Nephron (organoid): ENCODE measurements around the gene ZNF784.

ENCODE experiments used
- H3K27ac Mint-ChIP-seq, 3 experiments: 2 replicates each; pipeline ENCODE4 v1.8.0; 2020; ENCODE audit warnings: mixed read lengths in 3 of 3, mild to moderate bottlenecking in 2 of 3, moderate library complexity in 1 of 3
- H3K27me3 Mint-ChIP-seq: 2 replicates; pipeline ENCODE4 v1.8.0; 2021; ENCODE audit warnings: low read depth, mild to moderate bottlenecking, moderate library complexity, mixed read lengths
- H3K36me3 Mint-ChIP-seq: 2 replicates; pipeline ENCODE4 v1.8.0; 2020; ENCODE audit warnings: low read depth, mixed read lengths
- H3K4me1 Mint-ChIP-seq: 2 replicates; pipeline ENCODE4 v1.8.0; 2020; ENCODE audit warnings: mixed read lengths
- H3K4me3 Mint-ChIP-seq, 3 experiments: 2 replicates each; pipeline ENCODE4 v1.8.0; 2020; ENCODE audit warnings: mild to moderate bottlenecking in 3 of 3, mixed read lengths in 3 of 3, moderate library complexity in 2 of 3
- H3K9me3 Mint-ChIP-seq: 2 replicates; pipeline ENCODE4 v1.8.0; 2020; ENCODE audit warnings: mixed read lengths
- TF ChIP-seq, protein P1 (sequence below), 3 experiments: fragments of 200-600 bp; sonication (generic); IDR thresholded peaks; one replicate each; pipeline ENCODE4 v1.5.0; 2021; ENCODE audit warnings: antibody characterized with exemption in 3 of 3; ENCODE audit not compliant: unreplicated experiment in 3 of 3

The ZNF784 gene

DNA sequence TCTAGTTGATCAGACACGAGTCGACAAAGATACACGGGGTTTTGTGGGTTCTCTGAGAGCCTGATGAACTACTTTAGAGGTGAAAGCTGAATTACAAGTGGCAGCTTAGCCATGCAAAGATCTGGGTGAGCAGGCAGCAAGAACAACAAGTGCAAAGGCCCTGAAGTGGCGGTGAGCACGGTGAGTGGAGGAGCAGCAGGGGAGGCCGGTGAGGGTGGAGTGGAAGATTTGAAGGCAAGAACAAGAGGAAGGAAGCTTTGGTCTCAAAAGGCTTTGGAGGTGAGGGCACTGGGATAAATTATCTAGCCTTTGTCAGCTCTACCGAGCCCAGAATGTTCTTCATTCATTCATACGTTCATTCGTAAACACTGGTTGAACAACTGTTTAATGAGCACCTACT is 17.5 kb downstream of the ZNF784 start:
- peak overlapping the region; percentile 97 to 99 (median 99) for H3K4me3 Mint-ChIP-seq
- no peaks in the 10 kb centered on the region for H3K27me3 Mint-ChIP-seq
- TF ChIP-seq, protein P1, sequence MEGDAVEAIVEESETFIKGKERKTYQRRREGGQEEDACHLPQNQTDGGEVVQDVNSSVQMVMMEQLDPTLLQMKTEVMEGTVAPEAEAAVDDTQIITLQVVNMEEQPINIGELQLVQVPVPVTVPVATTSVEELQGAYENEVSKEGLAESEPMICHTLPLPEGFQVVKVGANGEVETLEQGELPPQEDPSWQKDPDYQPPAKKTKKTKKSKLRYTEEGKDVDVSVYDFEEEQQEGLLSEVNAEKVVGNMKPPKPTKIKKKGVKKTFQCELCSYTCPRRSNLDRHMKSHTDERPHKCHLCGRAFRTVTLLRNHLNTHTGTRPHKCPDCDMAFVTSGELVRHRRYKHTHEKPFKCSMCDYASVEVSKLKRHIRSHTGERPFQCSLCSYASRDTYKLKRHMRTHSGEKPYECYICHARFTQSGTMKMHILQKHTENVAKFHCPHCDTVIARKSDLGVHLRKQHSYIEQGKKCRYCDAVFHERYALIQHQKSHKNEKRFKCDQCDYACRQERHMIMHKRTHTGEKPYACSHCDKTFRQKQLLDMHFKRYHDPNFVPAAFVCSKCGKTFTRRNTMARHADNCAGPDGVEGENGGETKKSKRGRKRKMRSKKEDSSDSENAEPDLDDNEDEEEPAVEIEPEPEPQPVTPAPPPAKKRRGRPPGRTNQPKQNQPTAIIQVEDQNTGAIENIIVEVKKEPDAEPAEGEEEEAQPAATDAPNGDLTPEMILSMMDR (IDR thresholded peaks at IDR 0.05; ENCODE audit: unreplicated experiment in 3 of 3), result no peak
- peaks cover 39% of the 10 kb centered on the region for H3K36me3 Mint-ChIP-seq
- peaks cover 21% of the 10 kb centered on the region for H3K4me1 Mint-ChIP-seq
- peak overlapping the region; percentile 96 to 99 (median 99) for H3K27ac Mint-ChIP-seq
- no peaks in the 10 kb centered on the region for H3K9me3 Mint-ChIP-seq

DNA sequence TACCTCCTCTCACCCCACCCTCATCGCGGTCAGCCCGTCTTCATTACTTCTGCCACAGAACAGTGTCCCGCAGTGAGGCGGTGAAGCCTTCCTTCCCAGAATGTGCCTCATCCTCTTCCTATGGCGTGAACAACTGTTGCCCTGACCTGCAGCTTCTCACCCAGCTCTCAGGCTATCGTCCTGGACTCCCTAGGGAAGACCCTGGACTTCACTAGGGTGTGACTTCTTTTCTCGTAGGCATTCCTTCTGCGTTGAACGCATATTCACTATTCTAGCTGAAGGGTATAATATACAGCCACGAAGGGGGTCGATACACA is 17.9 kb downstream of the ZNF784 start:
- Mint-ChIP-seq H3K4me1 (peaks cover 21% of the 10 kb centered on the region), H3K27me3 (no peaks in the 10 kb centered on the region), H3K36me3 (peaks cover 36% of the 10 kb centered on the region), H3K9me3 (no peaks in the 10 kb centered on the region), H3K27ac (peak overlapping the region; percentile 96 to 99 (median 99)), H3K4me3 (peak overlapping the region; percentile 97 to 99 (median 99))
- TF ChIP-seq, protein P1 (IDR thresholded peaks at IDR 0.05; ENCODE audit: unreplicated experiment in 3 of 3), result peak; percentile 7 to 20 (median 17)

- H3K27ac Mint-ChIP-seq, result peak within 1 kb of the TSS; percentile 96 to 99 (median 99)
- no peaks in the 10 kb centered on the region for H3K27me3 Mint-ChIP-seq
- H3K4me1 Mint-ChIP-seq, result peaks cover 21% of the 10 kb centered on the region
- H3K9me3 Mint-ChIP-seq, result no peaks in the 10 kb centered on the region
- TF ChIP-seq, protein P1 (IDR thresholded peaks at IDR 0.05; ENCODE audit: unreplicated experiment in 3 of 3), result peak; percentile 73 to 79 (median 77)
- peaks cover 33% of the 10 kb centered on the region for H3K36me3 Mint-ChIP-seq
- peak within 1 kb of the TSS; percentile 97 to 99 (median 99) for H3K4me3 Mint-ChIP-seq
Observed at GRCh38 chr19:55605637-55606470, 18.5 kb downstream of the ZNF784 start, which contains the start of gene ZNF865. TSS of gene ZNF865 (plus strand) at chr19:55605647. CDS start at chr19:55613619, 7,972 bp downstream.

DNA sequence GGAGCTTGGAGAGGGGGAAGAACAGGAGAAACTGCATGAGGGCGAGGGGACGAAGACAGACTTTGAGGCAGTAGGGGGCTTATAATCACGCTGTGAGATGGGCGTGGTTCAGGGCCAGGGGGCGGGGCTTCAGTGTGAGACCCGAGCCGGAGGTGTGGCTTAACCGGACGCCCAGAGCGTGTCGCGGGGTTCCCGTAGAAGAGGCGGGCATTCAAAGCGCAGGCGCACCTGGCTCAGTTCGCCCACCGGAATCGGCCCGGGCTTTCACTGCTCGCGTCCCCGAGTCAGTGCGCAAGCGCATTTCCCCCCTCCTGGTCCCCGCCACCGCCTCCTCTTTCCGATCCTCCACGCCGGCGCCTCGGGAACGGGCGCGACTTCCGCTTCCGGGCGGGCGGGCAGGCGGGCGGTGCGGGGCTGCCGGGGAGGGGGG is 19.1 kb downstream of the ZNF784 start:
- Mint-ChIP-seq H3K4me1 (peaks cover 21% of the 10 kb centered on the region), H3K27me3 (no peaks in the 10 kb centered on the region)
- TF ChIP-seq, protein P1 (IDR thresholded peaks at IDR 0.05; ENCODE audit: unreplicated experiment in 3 of 3), result no peak

DNA sequence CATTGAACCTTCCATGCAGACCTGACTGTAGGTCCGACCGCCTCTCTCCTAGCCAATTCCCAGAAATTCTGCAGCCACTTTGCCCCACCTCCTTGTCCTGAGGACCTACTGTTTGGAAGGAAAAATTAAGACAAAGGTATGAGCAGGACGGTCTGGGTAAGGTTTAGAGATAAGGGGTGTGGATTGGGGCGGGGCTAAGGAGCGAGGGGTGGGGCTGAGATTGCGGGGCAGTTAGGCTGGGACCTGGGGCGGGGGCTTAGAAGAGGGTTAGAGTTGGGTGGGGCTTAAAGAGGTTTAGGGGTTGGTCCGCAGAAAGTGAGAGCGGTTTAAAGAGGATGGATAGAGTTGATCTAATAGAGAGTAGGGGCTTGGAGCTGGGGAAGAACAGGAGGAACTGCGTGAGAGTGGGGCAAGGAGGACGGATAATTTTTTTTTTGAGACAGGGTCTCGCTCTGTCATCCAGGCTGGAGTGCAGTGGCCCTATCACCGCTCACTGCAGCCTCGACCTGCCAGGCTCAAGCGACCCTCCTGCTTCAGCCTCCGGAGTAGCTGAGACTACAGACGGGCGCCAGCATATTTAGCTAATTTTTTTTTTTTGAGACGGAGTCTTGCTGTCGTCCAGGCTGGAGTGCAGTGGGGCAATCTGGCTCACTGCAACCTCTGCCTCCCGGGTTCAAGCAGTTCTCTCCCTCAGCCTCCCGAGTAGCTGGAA is 20.6 kb downstream of the ZNF784 start:
- TF ChIP-seq, protein P1 (IDR thresholded peaks at IDR 0.05; ENCODE audit: unreplicated experiment in 3 of 3), result no peak
- Mint-ChIP-seq H3K4me3 (peak overlapping the region; percentile 72 to 89 (median 75)), H3K36me3 (peaks cover 18% of the 10 kb centered on the region), H3K4me1 (peaks cover 24% of the 10 kb centered on the region), H3K27ac (peak overlapping the region; percentile 85 to 99 (median 96)), H3K27me3 (no peaks in the 10 kb centered on the region), H3K9me3 (no peaks in the 10 kb centered on the region)

More for the DNA sequence above, 19.1 kb downstream of the ZNF784 start:
- H3K27ac Mint-ChIP-seq, result peak overlapping the region; percentile 96 to 99 (median 98)
- H3K36me3 Mint-ChIP-seq, result peaks cover 28% of the 10 kb centered on the region
- no peaks in the 10 kb centered on the region for H3K9me3 Mint-ChIP-seq
- peak overlapping the region; percentile 86 to 89 (median 87) for H3K4me3 Mint-ChIP-seq
